Neural progenitor cell (in vitro differentiated cells): ENCODE results near the gene BCAR1.

ENCODE experiments used
- EZH2 ChIP-seq: fragments of 200-600 bp; sonication (generic); IDR thresholded peaks from 2 replicates; pipeline ENCODE4 v1.6.1; 2017; ENCODE audit warnings: antibody characterized with exemption, mild to moderate bottlenecking, moderate library complexity
- EZH2phosphoT487 ChIP-seq: fragments of 200-600 bp; sonication (generic); IDR thresholded peaks from 2 replicates; pipeline ENCODE4 v1.6.1; 2017; ENCODE audit warnings: antibody characterized with exemption
- TF ChIP-seq, protein P1 (sequence below): fragments of 200-600 bp; sonication (generic); IDR thresholded peaks from 2 replicates; pipeline ENCODE4 v1.5.1; 2017; ENCODE audit warnings: antibody characterized with exemption, mild to moderate bottlenecking

- TF ChIP-seq, protein P1, sequence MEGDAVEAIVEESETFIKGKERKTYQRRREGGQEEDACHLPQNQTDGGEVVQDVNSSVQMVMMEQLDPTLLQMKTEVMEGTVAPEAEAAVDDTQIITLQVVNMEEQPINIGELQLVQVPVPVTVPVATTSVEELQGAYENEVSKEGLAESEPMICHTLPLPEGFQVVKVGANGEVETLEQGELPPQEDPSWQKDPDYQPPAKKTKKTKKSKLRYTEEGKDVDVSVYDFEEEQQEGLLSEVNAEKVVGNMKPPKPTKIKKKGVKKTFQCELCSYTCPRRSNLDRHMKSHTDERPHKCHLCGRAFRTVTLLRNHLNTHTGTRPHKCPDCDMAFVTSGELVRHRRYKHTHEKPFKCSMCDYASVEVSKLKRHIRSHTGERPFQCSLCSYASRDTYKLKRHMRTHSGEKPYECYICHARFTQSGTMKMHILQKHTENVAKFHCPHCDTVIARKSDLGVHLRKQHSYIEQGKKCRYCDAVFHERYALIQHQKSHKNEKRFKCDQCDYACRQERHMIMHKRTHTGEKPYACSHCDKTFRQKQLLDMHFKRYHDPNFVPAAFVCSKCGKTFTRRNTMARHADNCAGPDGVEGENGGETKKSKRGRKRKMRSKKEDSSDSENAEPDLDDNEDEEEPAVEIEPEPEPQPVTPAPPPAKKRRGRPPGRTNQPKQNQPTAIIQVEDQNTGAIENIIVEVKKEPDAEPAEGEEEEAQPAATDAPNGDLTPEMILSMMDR = no peak
- no peak for TF ChIP-seq EZH2
- TF ChIP-seq EZH2phosphoT487 = no peak
Measured at GRCh38 chr16:75207831-75208230, 43.6 kb downstream of the BCAR1 start.
